ENCODE results near the gene C10orf90. TPM values are rescaled to one million over a fixed set of nuclear protein-coding genes. Genes with fewer than 3 reads are reported as not detected.

The C10orf90 gene
- total and polyA plus RNA-seq, 3 donors from 2014 or later, result 4.3 to 17.6 (median 10.3) TPM

DNA sequence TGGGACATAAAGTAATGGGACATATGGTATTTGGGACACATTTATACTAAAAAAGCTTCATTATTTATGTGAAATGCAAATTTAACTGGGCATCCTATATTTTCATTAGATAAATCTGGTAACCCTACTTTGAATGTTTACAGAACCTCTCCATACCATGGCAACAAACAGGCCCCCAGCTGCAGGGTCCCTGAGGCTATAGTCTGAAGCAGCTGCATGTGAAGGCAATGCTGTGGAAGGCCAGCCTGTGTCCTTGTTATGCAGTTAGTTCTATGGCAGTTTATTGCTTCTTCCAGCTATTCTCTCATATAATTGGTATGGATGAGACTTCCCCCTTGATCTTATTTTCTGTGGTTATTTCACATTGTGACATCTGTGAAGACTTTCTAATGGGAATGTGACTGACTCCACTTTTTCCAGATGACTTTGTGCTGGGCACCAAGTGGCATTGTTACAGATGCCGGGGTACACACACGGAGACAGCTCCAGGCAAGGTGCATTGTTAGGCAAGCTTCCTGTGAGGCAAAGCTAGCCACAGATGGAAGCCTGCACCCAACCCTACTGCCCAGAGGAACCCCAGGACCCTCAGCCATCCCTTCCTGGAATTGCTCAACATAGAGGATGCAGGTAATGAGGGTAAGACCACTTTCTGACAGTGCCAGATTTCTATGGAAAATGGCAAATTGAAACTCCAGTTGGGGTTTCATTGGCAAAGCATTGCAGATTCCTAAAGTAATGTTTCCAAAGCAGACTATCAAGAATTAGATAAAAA, 232.7 kb downstream of the C10orf90 start:
- intact Hi-C loops (cut with DNase I; ENCODE audit: low total_unique reads), result no loop called here
- Histone ChIP-seq H3K27me3 (no peaks in the 10 kb centered on the region), H3K9me3 (no peaks in the 10 kb centered on the region), H3K4me1 (no peaks in the 10 kb centered on the region), H3K27ac (no peak overlapping the region), H3K36me3 (ENCODE audit: low read depth, missing control alignments) (no peaks in the 10 kb centered on the region), H3K4me3 (no peak overlapping the region)
- no peak for DNase-seq
- 89 to 100% methylated on average over 2 of the region's 2 CpGs for WGBS, 2 donors
- TF ChIP-seq, protein P1, sequence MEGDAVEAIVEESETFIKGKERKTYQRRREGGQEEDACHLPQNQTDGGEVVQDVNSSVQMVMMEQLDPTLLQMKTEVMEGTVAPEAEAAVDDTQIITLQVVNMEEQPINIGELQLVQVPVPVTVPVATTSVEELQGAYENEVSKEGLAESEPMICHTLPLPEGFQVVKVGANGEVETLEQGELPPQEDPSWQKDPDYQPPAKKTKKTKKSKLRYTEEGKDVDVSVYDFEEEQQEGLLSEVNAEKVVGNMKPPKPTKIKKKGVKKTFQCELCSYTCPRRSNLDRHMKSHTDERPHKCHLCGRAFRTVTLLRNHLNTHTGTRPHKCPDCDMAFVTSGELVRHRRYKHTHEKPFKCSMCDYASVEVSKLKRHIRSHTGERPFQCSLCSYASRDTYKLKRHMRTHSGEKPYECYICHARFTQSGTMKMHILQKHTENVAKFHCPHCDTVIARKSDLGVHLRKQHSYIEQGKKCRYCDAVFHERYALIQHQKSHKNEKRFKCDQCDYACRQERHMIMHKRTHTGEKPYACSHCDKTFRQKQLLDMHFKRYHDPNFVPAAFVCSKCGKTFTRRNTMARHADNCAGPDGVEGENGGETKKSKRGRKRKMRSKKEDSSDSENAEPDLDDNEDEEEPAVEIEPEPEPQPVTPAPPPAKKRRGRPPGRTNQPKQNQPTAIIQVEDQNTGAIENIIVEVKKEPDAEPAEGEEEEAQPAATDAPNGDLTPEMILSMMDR (IDR thresholded peaks at IDR 0.05), result no peak
- TF ChIP-seq POLR2A (IDR thresholded peaks at IDR 0.05), result no peak

- TF ChIP-seq, protein P1 (IDR thresholded peaks at IDR 0.05), result no peak
- TF ChIP-seq POLR2A (IDR thresholded peaks at IDR 0.05), result no peak
Measured at GRCh38 chr10:126434235-126434634, 236.3 kb downstream of the C10orf90 start.

GRCh38 chr10:126433351-126433750, 237.1 kb downstream of the C10orf90 start:
- Histone ChIP-seq H3K4me3 (no peak overlapping the region), H3K27me3 (no peaks in the 10 kb centered on the region), H3K36me3 (ENCODE audit: low read depth, missing control alignments) (no peaks in the 10 kb centered on the region), H3K9me3 (no peaks in the 10 kb centered on the region), H3K27ac (no peak overlapping the region), H3K4me1 (no peaks in the 10 kb centered on the region)
- TF ChIP-seq, protein P1 (IDR thresholded peaks at IDR 0.05), result no peak
- TF ChIP-seq POLR2A (IDR thresholded peaks at IDR 0.05), result no peak
- intact Hi-C loops (cut with DNase I; ENCODE audit: low total_unique reads), result no loop called here
- WGBS, 2 donors, result 77 to 91% methylated on average over 5 of the region's 5 CpGs
- no peak for DNase-seq

More at GRCh38 chr10:126434235-126434634, 236.3 kb downstream of the C10orf90 start:
- Histone ChIP-seq H3K4me1 (no peaks in the 10 kb centered on the region), H3K4me3 (no peak overlapping the region), H3K9me3 (no peaks in the 10 kb centered on the region), H3K27me3 (no peaks in the 10 kb centered on the region), H3K27ac (no peak overlapping the region), H3K36me3 (ENCODE audit: low read depth, missing control alignments) (no peaks in the 10 kb centered on the region)
- intact Hi-C loops (cut with DNase I; ENCODE audit: low total_unique reads), result no loop called here
- DNase-seq, result no peak
- WGBS, 2 donors, result 79 to 84% methylated on average over 5 of the region's 5 CpGs

DNA sequence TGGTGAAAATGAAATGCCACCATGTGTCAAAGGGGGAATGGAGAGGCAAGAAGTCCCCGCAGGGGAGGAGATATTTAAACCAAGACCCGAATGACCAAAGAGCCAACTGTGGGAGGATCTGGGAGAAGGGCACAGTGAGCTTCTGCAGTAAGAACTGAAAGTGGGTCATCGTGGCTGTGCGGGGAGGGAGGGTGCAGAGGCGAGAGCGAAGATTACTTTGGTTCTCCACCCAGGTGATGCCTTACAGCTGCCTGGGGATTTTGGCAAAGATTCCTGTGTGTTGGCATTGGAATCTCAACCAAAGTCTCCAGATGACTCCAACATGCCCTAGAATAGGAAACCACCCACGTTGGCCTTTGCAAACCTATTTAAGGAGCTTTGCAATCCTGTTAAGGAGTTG, 238.0 kb downstream of the C10orf90 start:
- DNase-seq, result no peak
- 57 to 61% methylated on average over 7 of the region's 7 CpGs for WGBS, 2 donors
- Histone ChIP-seq H3K27ac (no peak overlapping the region), H3K4me3 (no peak overlapping the region), H3K9me3 (no peaks in the 10 kb centered on the region), H3K36me3 (ENCODE audit: low read depth, missing control alignments) (no peaks in the 10 kb centered on the region), H3K4me1 (no peaks in the 10 kb centered on the region), H3K27me3 (no peaks in the 10 kb centered on the region)
- intact Hi-C loops (cut with DNase I; ENCODE audit: low total_unique reads), result no loop called here
- TF ChIP-seq POLR2A (IDR thresholded peaks at IDR 0.05), result no peak
- TF ChIP-seq, protein P1 (IDR thresholded peaks at IDR 0.05), result no peak

- Histone ChIP-seq H3K36me3 (ENCODE audit: low read depth, missing control alignments) (no peaks in the 10 kb centered on the region), H3K4me1 (no peaks in the 10 kb centered on the region), H3K9me3 (no peaks in the 10 kb centered on the region), H3K4me3 (no peak overlapping the region), H3K27ac (no peak overlapping the region), H3K27me3 (no peaks in the 10 kb centered on the region)
- intact Hi-C loops (cut with DNase I; ENCODE audit: low total_unique reads), result no loop called here
- 91 to 93% methylated on average over 2 of the region's 2 CpGs for WGBS, 2 donors
- DNase-seq, result no peak
- TF ChIP-seq, protein P1 (IDR thresholded peaks at IDR 0.05), result no peak
- TF ChIP-seq POLR2A (IDR thresholded peaks at IDR 0.05), result no peak
Measured at GRCh38 chr10:126431816-126432215, 238.7 kb downstream of the C10orf90 start.

All from testis (tissue), 3 donors.